ENCODE data around the gene YKT6. TPM values are rescaled to one million over a fixed set of nuclear protein-coding genes. Genes with fewer than 3 reads are reported as not detected.

The YKT6 gene
- total and polyA plus RNA-seq, 4 donors, result 48.0 to 115 (median 78.9) TPM

GRCh38 chr7:44222074-44222473 is 21.3 kb downstream of the YKT6 start:
- 86% methylated on average over 11 of the region's 11 CpGs for WGBS (ENCODE audit: insufficient coverage)
- H3K27me3 ChIP-seq (ENCODE audit: control insufficient read depth, insufficient read depth, low read length), result peaks cover 2% of the 10 kb centered on the region
- no peak overlapping the region for H3K4me3 ChIP-seq (ENCODE audit: low read depth, low read length)
- DNase-seq (ENCODE audit: low read depth in 4 of 6, low spot score in 6 of 6), result no peak
- peaks cover 14% of the 10 kb centered on the region for H3K4me1 ChIP-seq (ENCODE audit: control insufficient read depth, insufficient read depth, low read length)
- no peaks in the 10 kb centered on the region for H3K9me3 ChIP-seq (ENCODE audit: control insufficient read depth, insufficient read depth, low read length)
- peaks cover 64% of the 10 kb centered on the region for H3K36me3 ChIP-seq (ENCODE audit: control insufficient read depth, insufficient read depth, low read length)
- H3K27ac ChIP-seq (ENCODE audit: low read depth, low read length), result no peak overlapping the region

GRCh38 chr7:44222776-44223261 is 22.0 kb downstream of the YKT6 start:
- H3K4me3 ChIP-seq (ENCODE audit: low read depth, low read length), result no peak overlapping the region
- DNase-seq (ENCODE audit: low read depth in 4 of 6, low spot score in 6 of 6), result no peak
- H3K4me1 ChIP-seq (ENCODE audit: control insufficient read depth, insufficient read depth, low read length), result peaks cover 14% of the 10 kb centered on the region
- no peaks in the 10 kb centered on the region for H3K9me3 ChIP-seq (ENCODE audit: control insufficient read depth, insufficient read depth, low read length)
- H3K27me3 ChIP-seq (ENCODE audit: control insufficient read depth, insufficient read depth, low read length), result peaks cover 2% of the 10 kb centered on the region
- H3K36me3 ChIP-seq (ENCODE audit: control insufficient read depth, insufficient read depth, low read length), result peaks cover 59% of the 10 kb centered on the region
- 87% methylated on average over 11 of the region's 11 CpGs for WGBS (ENCODE audit: insufficient coverage)
- H3K27ac ChIP-seq (ENCODE audit: low read depth, low read length), result no peak overlapping the region

DNA sequence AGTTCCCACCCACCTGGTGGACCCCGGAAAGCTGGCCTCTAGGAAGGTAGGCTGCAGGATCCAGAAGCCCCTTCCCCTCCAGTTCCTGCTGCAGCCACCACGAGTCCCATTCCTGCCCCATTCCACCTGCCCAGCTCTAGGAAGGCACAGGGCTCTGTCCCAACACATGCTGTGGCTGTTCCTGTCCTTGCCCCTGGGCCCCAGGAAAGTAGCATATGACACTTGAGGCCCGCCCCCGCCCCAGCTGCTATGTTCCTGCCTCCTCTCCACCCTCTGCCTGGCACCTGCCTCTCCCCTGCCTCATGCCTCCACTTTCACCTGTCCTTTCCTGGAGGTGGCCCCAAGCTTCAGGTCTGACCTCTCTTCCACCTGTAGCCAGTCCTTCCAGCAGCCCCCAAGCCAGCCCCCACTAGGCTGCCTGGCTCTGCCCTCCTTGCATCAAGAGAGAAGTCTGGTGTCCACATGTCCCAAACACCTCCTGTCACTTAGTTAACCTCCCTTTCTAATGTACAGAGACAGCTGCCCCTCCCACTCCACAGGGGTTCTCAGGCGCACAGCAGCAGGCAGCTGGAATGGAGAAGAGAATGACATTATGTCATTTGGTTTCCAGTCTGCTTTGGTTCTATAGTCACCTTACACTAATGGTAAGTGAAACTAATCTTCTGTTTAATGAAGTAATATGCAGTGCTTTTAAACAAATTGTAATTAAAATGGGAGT is 22.7 kb downstream of the YKT6 start:
- 61% methylated on average over 4 of the region's 5 CpGs for WGBS (ENCODE audit: insufficient coverage)
- Histone ChIP-seq H3K4me3 (ENCODE audit: low read depth, low read length) (no peak overlapping the region), H3K4me1 (ENCODE audit: control insufficient read depth, insufficient read depth, low read length) (peaks cover 14% of the 10 kb centered on the region), H3K27me3 (ENCODE audit: control insufficient read depth, insufficient read depth, low read length) (peaks cover 2% of the 10 kb centered on the region), H3K27ac (ENCODE audit: low read depth, low read length) (no peak overlapping the region), H3K9me3 (ENCODE audit: control insufficient read depth, insufficient read depth, low read length) (no peaks in the 10 kb centered on the region), H3K36me3 (ENCODE audit: control insufficient read depth, insufficient read depth, low read length) (peaks cover 59% of the 10 kb centered on the region)
- peak in 1 of 6 donors; percentile 37 for DNase-seq (ENCODE audit: low read depth in 4 of 6, low spot score in 6 of 6)

- H3K27ac ChIP-seq (ENCODE audit: low read depth, low read length), result no peak overlapping the region
- peaks cover 2% of the 10 kb centered on the region for H3K27me3 ChIP-seq (ENCODE audit: control insufficient read depth, insufficient read depth, low read length)
- no peak for DNase-seq (ENCODE audit: low read depth in 4 of 6, low spot score in 6 of 6)
- peaks cover 59% of the 10 kb centered on the region for H3K36me3 ChIP-seq (ENCODE audit: control insufficient read depth, insufficient read depth, low read length)
- H3K4me3 ChIP-seq (ENCODE audit: low read depth, low read length), result no peak overlapping the region
- H3K4me1 ChIP-seq (ENCODE audit: control insufficient read depth, insufficient read depth, low read length), result peaks cover 14% of the 10 kb centered on the region
- no peaks in the 10 kb centered on the region for H3K9me3 ChIP-seq (ENCODE audit: control insufficient read depth, insufficient read depth, low read length)
- WGBS (ENCODE audit: insufficient coverage), result 73% methylated on average over 9 of the region's 18 CpGs
These were observed 23.5 kb downstream of the YKT6 start for GRCh38 chr7:44224080-44224973.

- WGBS (ENCODE audit: insufficient coverage), result 75% methylated on average over 6 of the region's 10 CpGs
- Histone ChIP-seq H3K27me3 (ENCODE audit: control insufficient read depth, insufficient read depth, low read length) (peaks cover 2% of the 10 kb centered on the region), H3K4me3 (ENCODE audit: low read depth, low read length) (no peak overlapping the region), H3K36me3 (ENCODE audit: control insufficient read depth, insufficient read depth, low read length) (peaks cover 59% of the 10 kb centered on the region), H3K27ac (ENCODE audit: low read depth, low read length) (no peak overlapping the region), H3K4me1 (ENCODE audit: control insufficient read depth, insufficient read depth, low read length) (peaks cover 14% of the 10 kb centered on the region), H3K9me3 (ENCODE audit: control insufficient read depth, insufficient read depth, low read length) (no peaks in the 10 kb centered on the region)
- DNase-seq (ENCODE audit: low read depth in 4 of 6, low spot score in 6 of 6), result no peak
These were observed 24.3 kb downstream of the YKT6 start for GRCh38 chr7:44224974-44225565.

- DNase-seq (ENCODE audit: low read depth in 4 of 6, low spot score in 6 of 6), result no peak
- no peaks in the 10 kb centered on the region for H3K9me3 ChIP-seq (ENCODE audit: control insufficient read depth, insufficient read depth, low read length)
- H3K4me3 ChIP-seq (ENCODE audit: low read depth, low read length), result no peak overlapping the region
- WGBS (ENCODE audit: insufficient coverage), result 70% methylated on average over 26 of the region's 26 CpGs
- peaks cover 2% of the 10 kb centered on the region for H3K27me3 ChIP-seq (ENCODE audit: control insufficient read depth, insufficient read depth, low read length)
- peaks cover 14% of the 10 kb centered on the region for H3K4me1 ChIP-seq (ENCODE audit: control insufficient read depth, insufficient read depth, low read length)
- peaks cover 59% of the 10 kb centered on the region for H3K36me3 ChIP-seq (ENCODE audit: control insufficient read depth, insufficient read depth, low read length)
- H3K27ac ChIP-seq (ENCODE audit: low read depth, low read length), result no peak overlapping the region
These were observed 25.0 kb downstream of the YKT6 start for GRCh38 chr7:44225566-44226395.

DNA sequence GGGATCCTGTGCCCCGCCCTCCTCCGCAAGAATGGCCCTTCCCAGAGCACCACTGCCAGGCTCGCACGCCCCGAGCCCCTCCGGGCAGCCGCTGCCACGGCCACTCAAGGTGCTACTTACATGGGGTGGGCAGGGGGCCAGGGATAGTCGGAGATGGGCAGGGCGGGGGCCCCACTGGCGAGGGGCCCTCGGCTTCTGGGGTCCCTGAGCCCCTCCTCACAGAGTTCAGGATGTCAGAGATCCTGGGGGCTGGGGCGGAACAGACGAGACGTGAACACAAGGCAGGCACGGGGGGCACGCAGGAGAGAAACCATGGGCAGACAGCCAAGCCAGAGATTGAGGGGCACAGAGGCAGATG is 25.6 kb downstream of the YKT6 start:
- no peak overlapping the region for H3K4me3 ChIP-seq (ENCODE audit: low read depth, low read length)
- H3K9me3 ChIP-seq (ENCODE audit: control insufficient read depth, insufficient read depth, low read length), result no peaks in the 10 kb centered on the region
- H3K27ac ChIP-seq (ENCODE audit: low read depth, low read length), result no peak overlapping the region
- peaks cover 58% of the 10 kb centered on the region for H3K36me3 ChIP-seq (ENCODE audit: control insufficient read depth, insufficient read depth, low read length)
- no peak for DNase-seq (ENCODE audit: low read depth in 4 of 6, low spot score in 6 of 6)
- H3K27me3 ChIP-seq (ENCODE audit: control insufficient read depth, insufficient read depth, low read length), result peaks cover 2% of the 10 kb centered on the region
- whole genome bisulfite sequencing (ENCODE audit: insufficient coverage), result 34% methylated on average over 15 of the region's 17 CpGs
- peaks cover 10% of the 10 kb centered on the region for H3K4me1 ChIP-seq (ENCODE audit: control insufficient read depth, insufficient read depth, low read length)

GRCh38 chr7:44227911-44228310 is 27.1 kb downstream of the YKT6 start:
- Histone ChIP-seq H3K27me3 (ENCODE audit: control insufficient read depth, insufficient read depth, low read length) (peaks cover 2% of the 10 kb centered on the region), H3K4me1 (ENCODE audit: control insufficient read depth, insufficient read depth, low read length) (peaks cover 7% of the 10 kb centered on the region), H3K27ac (ENCODE audit: low read depth, low read length) (no peak overlapping the region), H3K36me3 (ENCODE audit: control insufficient read depth, insufficient read depth, low read length) (peaks cover 66% of the 10 kb centered on the region), H3K4me3 (ENCODE audit: low read depth, low read length) (no peak overlapping the region), H3K9me3 (ENCODE audit: control insufficient read depth, insufficient read depth, low read length) (no peaks in the 10 kb centered on the region)
- WGBS (ENCODE audit: insufficient coverage), result 68% methylated on average over 13 of the region's 14 CpGs
- no peak for DNase-seq (ENCODE audit: low read depth in 4 of 6, low spot score in 6 of 6)

Data from spinal cord (tissue), 10 donors.